Measurements from ENCODE around the gene ELF2.
"Not testable (repeated sequence)": the region's sequence is repeated elsewhere in the genome, so short reads cannot be mapped to it uniquely, and the experiment has no call there.

The ELF2 gene

GRCh38 chr4:139177049-139177868 lies at the start of gene ELF2:
ELF2 (minus strand) TSS chr4:139177218; CDS start chr4:139137701, 39,517 bp downstream.
- DNase-seq (ENCODE audit: low spot score) = peak; percentile 96

GRCh38 chr4:139223682-139224317 lies 46.8 kb upstream of the ELF2 start:
- DNase-seq (ENCODE audit: low spot score) = peak; percentile 24

DNA sequence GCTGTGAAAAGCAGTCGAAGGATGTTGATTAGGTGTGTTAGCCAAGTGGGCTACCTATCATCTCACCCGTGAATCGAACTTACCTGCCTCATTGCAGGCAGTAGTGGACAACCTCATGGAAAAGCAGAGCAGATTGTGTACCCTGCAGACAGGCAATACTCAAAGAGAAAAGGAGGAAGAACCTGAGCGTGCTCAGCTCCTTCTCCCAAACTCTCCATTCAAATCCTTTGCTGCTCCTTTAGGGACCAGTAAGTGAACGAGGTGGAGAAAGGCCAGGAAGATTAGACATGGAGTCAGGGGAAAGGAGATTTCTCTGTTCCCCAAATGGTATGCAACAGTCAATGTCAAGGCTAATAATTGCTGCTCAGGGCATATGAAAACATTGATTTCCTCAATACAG lies 45.2 kb upstream of the ELF2 start:
- no peak for DNase-seq (ENCODE audit: low spot score)

DNA sequence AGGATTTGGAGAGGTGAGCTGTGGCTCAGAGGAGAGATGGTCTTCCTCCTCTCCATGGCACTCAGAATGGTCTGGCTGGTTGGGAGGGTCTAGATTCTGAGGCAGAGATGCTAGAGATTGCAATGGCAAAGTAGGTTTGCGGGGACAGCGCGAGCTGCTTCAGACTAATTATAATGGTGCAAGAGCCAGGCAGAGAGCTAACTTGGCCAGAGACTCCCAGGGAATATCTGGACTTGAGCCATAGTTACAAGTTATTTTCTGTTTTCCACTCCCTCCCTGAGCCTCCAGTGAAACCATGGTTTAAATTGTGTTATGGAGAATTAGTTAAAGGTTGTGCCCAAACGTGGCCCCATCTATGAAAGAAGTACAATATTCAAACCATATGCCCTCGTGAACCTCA lies 44.7 kb upstream of the ELF2 start:
- DNase-seq (ENCODE audit: low spot score) = no peak

- no peak for DNase-seq (ENCODE audit: low spot score)
Observed at GRCh38 chr4:139219450-139220055, 42.5 kb upstream of the ELF2 start.

GRCh38 chr4:139214039-139214534 lies 37.1 kb upstream of the ELF2 start:
- no peak for DNase-seq (ENCODE audit: low spot score)

DNA sequence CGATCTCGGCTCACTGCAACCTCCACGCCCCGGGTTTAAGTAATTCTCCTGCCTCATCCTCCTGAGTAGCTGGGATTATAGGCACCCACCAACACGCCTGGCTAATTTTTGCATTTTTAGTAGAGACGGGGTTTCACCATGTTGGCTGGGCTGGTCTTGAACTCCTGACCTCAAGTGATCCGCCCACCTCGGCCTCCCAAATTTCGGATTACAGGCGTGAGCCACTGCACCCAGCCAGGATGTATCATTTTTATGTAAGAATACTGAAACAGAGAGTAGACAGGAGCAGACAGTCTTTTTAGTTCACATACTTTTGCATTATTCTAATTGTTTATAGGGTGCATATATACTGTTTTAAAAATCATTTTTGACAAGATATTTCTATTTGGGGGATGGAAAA lies 36.6 kb upstream of the ELF2 start:
- DNase-seq (ENCODE audit: low spot score) = not testable (repeated sequence)

GRCh38 chr4:139212900-139213299 lies 35.9 kb upstream of the ELF2 start:
- no peak for DNase-seq (ENCODE audit: low spot score)

GRCh38 chr4:139210486-139210885 lies 33.5 kb upstream of the ELF2 start:
- DNase-seq (ENCODE audit: low spot score) = no peak

DNA sequence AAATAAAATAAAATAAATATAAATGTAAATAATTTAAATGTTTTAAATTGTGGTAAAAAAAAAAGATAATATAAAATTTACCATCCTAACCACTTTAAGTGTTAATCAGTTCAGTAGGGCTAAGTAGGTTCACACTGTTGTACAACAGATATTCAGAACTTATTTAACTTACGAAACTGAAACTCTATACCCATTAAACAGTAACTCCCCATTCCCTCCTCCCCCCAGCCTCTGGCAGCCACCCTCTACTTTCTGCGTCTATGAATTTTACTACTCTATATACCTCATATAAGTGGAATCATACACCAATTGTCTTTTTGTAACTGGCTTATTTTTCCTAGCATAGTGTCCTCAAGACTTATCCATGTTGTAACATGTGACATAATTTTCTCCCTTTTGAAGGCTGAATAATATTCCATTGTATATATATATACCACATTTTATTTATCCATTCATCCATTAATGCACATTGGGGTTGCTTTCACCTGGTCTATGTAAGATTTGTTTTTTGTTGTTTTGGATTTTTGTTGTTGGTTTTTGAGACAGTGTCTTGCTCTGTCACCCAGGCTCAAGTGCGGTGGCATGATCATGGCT lies 32.5 kb upstream of the ELF2 start:
- DNase-seq (ENCODE audit: low spot score) = no peak

- peak; percentile 74 for DNase-seq (ENCODE audit: low spot score)
Observed at GRCh38 chr4:139208404-139208945, 31.5 kb upstream of the ELF2 start.

- DNase-seq (ENCODE audit: low spot score) = no peak
Observed at GRCh38 chr4:139207873-139208403, 30.9 kb upstream of the ELF2 start.

GRCh38 chr4:139207247-139207646 lies 30.2 kb upstream of the ELF2 start:
- DNase-seq (ENCODE audit: low spot score) = no peak

GRCh38 chr4:139202991-139203390 lies 26.0 kb upstream of the ELF2 start:
- DNase-seq (ENCODE audit: low spot score) = no peak

DNA sequence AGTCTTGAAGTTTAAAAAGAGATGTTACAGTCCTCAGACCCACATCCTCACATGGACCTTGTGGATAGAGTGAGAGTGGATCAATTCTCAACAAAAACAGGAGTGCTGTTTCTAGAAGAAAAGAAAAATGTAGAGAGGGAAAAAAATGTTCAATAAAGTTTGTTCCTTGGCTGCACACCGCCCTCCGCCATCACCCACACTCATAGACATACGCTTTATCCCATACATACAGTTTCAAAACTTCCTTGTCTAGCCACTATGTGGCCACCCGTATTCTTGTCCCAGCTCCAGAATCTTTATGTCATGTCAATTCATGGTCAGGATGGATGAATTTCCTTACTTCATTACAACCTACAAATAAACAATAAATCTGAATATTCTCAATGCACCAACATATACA lies 23.5 kb upstream of the ELF2 start:
- no peak for DNase-seq (ENCODE audit: low spot score)

DNA sequence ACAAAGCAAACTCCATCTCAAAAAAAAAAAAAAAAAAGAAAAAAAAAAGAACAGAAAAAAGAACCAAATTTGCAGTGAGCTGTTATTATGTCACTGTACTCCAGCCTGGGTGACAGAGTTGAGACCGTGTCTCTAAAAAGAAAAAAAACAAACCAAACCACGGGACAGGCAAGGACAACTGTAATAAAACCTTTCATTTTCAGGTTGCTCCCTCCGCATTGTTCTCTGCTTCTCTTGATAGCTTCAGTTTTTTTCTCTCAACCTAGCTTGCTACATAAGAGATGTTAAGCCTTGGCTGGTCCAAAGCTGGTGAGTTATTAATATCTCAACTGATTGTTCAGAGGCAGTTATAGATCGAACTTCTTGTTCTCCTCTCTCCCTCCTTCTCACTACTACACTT lies 23.1 kb upstream of the ELF2 start:
- no peak for DNase-seq (ENCODE audit: low spot score)

- DNase-seq (ENCODE audit: low spot score) = not testable (repeated sequence)
Observed at GRCh38 chr4:139197214-139197613, 20.2 kb upstream of the ELF2 start.

GRCh38 chr4:139196462-139196861 lies 19.4 kb upstream of the ELF2 start:
- DNase-seq (ENCODE audit: low spot score) = no peak

GRCh38 chr4:139191373-139191772 lies 14.4 kb upstream of the ELF2 start:
- no peak for DNase-seq (ENCODE audit: low spot score)

DNA sequence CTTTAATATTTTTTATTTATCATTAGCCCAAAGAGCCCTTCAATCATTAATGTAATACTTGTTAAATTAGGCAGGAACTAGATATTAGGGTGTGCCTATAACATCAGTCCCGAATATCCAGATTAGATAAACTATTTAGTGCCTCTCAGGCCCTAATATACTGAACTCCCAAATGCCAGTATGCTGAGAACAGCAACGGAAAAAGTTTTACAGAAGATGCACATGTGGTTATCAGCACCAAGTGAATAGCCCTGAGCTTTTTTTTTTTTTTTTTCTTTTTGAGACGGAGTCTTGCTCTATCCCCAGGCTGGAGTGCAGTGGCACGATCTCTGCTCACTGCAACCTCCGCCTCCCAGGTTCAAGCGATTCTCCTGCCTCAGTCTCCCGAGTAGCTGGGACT lies 13.0 kb upstream of the ELF2 start:
- DNase-seq (ENCODE audit: low spot score) = no peak

GRCh38 chr4:139189417-139189749 lies 12.4 kb upstream of the ELF2 start:
- DNase-seq (ENCODE audit: low spot score) = no peak

All from AG20443 (cell line).